Renal cortical epithelial cell (primary cell): ENCODE measurements around the gene PLEKHH2. TPM values are rescaled to one million over a fixed set of nuclear protein-coding genes. Genes with fewer than 3 reads are reported as not detected.
"Not testable (repeated sequence)": the region's sequence is repeated elsewhere in the genome, so short reads cannot be mapped to it uniquely, and the experiment has no call there.

Experiments
- DNase-seq: peaks from one replicate; pipeline ENCODE4 v3.0.0-alpha.2; 2011; ENCODE audit warnings: low read depth
- total RNA-seq: library from RNA; depleted of rRNA; stranded (reverse); fragments of >200 nt; gene quantifications from 2 replicates; pipeline ENCODE4 v1.2.3, GENCODE V29; 2014

PLEKHH2 gene
- total RNA-seq, 1 donor from 2014 or later, result 19.1 TPM

DNA sequence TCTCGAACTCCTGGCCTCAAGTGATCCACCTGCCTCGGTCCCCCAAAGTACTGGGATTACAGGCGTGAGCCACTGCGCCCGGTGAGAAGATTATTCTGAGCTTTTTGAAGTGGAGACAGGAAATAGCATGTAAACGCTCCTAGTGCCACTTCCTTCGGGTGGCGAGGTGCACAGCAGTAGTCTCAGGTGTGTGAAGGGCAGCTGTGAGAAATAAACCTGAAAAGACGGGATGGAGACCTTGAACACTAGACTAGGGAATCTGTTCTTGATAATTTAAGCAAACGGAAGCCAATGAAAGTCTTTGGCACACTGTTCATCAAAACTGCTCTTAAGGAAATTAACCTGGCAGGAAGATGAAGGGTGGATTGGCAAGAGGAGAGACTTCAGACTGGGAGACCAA is 439 bp upstream of the PLEKHH2 start:
- DNase-seq, result no peak

GRCh38 chr2:43642363-43642762 is 5.3 kb downstream of the PLEKHH2 start:
- no peak for DNase-seq

DNA sequence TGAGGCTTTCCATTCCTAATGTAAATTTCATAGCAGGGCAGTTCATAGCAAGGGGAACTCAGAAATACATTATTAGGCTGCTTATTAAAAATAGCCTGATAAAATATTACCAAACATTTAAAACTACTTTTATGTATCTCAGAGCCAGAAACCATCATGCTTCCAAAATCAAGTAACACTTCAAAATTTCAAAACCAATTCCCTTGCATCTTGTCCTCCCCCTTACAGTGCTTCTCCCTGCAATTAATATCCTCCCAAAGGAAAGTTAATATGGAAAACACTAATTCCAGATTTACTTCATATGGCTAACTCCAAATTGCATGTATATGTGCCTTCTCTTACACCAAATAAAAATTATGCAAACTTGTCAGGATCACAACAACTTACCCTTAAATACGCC is 6.6 kb downstream of the PLEKHH2 start:
- no peak for DNase-seq

GRCh38 chr2:43648994-43649701 is 12.1 kb downstream of the PLEKHH2 start:
- DNase-seq, result peak; percentile 38

DNA sequence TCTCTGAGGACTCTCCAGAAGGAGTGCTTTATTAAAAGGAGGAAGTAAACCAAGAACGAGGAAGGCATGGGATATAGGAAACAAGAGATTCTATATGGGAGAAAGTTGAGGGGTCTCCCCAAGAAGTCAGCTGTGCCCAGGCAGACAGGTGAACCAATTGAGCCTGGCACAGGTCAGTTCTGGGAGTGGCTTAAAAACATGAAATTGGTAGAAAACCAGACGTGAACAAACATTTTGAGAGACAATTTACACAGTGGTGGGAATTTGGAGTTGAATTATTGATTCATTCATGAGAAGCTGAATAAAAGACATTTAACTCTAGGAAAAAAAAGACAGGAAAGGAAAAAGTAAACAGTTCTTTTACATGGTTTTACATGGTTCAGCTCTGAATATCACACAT is 16.4 kb downstream of the PLEKHH2 start:
- no peak for DNase-seq

GRCh38 chr2:43657241-43657640 is 20.2 kb downstream of the PLEKHH2 start:
- DNase-seq, result no peak

DNA sequence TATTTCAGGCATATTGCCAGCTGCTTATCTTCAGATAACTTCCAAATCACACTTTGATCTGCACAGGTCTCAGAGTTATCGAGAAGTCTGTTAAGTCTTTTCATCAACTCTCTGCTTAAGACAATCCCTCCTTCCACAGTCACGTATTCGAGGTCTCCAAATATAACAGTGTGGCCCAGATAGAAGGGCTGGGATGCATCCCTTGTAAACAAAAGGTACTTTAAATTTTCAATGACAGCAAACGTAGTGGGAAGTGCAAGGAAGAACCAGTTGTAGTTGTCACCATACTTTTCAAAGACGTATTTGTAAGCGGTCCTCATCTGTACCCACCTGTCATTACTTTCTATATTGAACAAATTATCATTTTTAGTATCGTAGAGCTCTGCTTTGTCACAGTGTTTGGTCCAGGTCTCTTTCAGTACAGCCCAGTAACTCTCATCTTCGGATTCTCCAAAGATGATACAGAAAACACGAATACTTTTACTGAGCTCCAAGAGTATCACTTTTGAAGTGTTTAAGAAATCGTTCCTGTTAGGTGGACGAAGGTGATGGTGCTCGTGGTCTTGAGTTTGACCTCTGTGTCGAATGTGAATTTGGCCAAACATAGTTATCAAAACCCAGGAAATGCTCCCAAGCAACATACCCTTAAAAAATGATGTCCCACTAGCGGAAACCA is 38.7 kb downstream of the PLEKHH2 start:
- no peak for DNase-seq

GRCh38 chr2:43676322-43677050 is 39.4 kb downstream of the PLEKHH2 start, which contains the start of gene C1GALT1C1L:
Gene C1GALT1C1L, minus strand, starts transcription at chr2:43676429. Its CDS starts 107 bp downstream, at chr2:43676322.
- DNase-seq, result peak; percentile 77

- DNase-seq, result not testable (repeated sequence)
Measured at GRCh38 chr2:43677783-43678182, 40.7 kb downstream of the PLEKHH2 start.

DNA sequence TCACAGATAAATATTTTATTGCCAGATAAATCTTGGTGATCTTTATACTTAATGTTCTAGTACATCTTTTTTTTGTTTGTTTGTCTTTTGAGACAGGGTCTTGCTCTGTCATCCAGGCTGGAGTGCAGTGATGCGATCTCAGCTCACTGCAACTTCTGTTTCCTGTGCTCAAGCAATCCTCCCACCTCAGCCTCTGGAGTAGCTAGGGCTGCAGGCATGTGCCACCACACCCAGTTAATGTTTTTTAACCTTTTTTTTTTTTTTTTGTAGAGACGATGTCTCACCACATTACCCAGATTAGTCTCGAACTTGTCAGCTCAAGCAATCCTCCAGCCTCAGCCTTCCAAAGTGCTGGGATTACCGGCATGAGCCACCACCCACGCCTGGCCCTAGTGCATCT is 48.3 kb downstream of the PLEKHH2 start:
- DNase-seq, result peak; percentile 6

GRCh38 chr2:43689999-43690398 is 52.9 kb downstream of the PLEKHH2 start:
- DNase-seq, result no peak

DNA sequence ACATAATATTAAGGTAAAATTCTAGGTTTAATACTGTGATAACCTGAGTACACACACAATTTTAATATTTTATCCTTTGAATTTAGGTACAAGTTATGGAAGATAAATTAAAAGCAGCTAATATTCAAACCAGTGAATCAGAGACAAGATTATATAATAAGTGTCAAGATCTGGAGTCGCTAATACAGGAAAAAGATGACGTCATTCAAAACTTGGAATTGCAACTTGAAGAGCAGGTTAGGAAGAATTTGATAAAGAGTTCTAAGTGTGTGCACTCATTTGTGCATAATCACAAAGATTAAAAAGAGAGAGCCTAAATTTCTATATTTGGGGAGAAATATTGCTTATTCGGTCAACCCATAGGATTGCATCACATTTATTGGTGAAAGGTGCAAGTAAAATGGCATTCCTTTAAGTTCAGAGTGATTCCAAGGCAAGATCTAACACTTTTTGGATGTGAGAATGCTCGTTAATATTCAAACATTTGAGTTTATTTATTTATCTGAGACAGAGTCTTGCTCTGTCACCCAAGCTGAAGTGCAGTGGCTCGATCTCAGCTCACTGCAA is 55.5 kb downstream of the PLEKHH2 start:
- DNase-seq, result no peak

DNA sequence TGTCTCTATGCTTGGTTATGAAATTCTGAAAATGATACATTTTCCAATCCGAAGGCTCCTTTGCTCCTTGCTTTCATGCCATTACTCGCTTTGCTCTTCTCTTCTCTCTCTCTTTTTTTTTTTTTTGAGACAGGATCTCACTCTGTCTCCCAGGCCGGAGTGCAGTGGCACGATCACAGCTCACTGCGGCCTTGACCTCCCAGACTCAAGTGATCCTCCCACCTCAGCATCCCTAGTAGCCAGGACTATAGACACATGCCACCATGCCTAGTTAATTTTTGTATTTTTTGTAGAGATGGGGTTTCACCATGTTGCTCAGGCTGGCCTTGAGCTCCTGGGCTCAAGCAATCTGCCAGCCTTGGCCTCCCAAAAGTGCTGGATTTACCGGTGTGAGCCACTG is 61.1 kb downstream of the PLEKHH2 start:
- DNase-seq, result not testable (repeated sequence)

- DNase-seq, result no peak
Measured at GRCh38 chr2:43699761-43700160, 62.7 kb downstream of the PLEKHH2 start.

- no peak for DNase-seq
Measured at GRCh38 chr2:43701111-43701510, 64.1 kb downstream of the PLEKHH2 start.

- peak; percentile 17 for DNase-seq
Measured at GRCh38 chr2:43707255-43708015, 70.4 kb downstream of the PLEKHH2 start.

DNA sequence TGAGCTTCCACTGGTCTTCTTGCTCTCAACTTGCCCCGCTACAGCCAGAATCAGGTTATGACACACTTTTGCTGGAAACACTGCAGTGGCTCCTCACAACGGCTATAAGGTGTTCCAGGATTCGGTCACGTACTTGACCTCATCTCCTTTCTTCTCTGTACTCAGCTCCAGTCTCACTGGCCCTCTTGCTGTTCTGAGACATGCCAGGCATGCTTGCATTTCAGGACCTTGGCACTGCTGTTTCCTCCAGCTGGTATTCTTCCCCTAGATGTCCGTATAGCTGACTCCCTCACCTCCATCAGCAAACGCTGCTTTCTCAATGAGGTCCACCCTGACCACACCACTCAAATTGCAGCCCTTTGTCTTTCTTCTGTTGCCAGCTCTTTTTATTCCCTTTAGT is 71.1 kb downstream of the PLEKHH2 start:
- no peak for DNase-seq

GRCh38 chr2:43708891-43709290 is 71.8 kb downstream of the PLEKHH2 start:
- peak; percentile 66 for DNase-seq

DNA sequence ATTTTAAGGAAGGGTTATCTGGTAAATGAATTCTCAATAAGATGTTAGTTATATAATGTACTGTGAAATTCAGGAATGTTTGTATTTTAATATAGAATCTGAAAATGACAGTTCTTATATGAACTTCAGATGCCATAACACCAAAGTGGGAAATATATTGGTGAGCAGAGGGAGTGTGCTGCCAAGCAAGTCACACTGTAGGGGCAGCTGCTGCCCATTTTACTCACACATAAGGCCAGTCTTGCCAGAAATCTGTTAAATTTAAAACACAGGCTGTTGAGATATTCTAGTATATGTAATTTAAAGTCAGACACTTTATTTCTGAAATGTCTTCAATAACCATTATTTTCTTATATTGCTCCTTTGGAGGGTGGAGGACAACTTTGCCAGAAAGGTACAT is 73.8 kb downstream of the PLEKHH2 start:
- no peak for DNase-seq

DNA sequence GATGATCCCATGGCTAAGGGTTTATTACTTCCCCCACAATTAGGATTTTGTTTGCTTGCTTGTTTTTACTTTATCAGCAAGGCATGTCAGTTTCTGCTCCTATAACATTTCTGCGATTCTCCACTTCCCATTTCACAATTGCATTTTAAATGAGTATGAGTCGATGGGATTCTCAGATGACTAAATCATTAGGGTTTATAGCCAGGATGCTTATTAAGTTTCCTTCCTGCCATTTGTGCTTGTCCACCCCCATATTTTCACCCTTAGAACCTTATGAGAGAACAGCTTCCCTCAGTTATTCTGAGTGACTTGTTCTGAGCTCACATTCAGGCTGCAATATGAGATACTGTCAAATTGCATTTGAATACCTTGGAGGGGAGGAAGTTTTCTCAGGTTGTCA is 77.1 kb downstream of the PLEKHH2 start:
- DNase-seq, result peak; percentile 91

GRCh38 chr2:43715300-43716098 is 78.4 kb downstream of the PLEKHH2 start:
- no peak for DNase-seq
